Dermis blood vessel endothelial cell (primary cell): Measurements from ENCODE around the gene LAMA3. TPM values are rescaled to one million over a fixed set of nuclear protein-coding genes. Genes with fewer than 3 reads are reported as not detected.
A peak's percentile ranks its signal among the peaks of the same experiment; 100 is the strongest.

Experiments used
- DNase-seq: peaks from one replicate; pipeline ENCODE4 v3.0.0; 2010
- total RNA-seq: library from RNA; depleted of rRNA; stranded (reverse); fragments of >200 nt; gene quantifications from 2 replicates; pipeline ENCODE4 v1.2.3, GENCODE V29; 2014

Gene LAMA3
- total RNA-seq, 1 donor from 2014 or later, result 14.1 TPM

DNA sequence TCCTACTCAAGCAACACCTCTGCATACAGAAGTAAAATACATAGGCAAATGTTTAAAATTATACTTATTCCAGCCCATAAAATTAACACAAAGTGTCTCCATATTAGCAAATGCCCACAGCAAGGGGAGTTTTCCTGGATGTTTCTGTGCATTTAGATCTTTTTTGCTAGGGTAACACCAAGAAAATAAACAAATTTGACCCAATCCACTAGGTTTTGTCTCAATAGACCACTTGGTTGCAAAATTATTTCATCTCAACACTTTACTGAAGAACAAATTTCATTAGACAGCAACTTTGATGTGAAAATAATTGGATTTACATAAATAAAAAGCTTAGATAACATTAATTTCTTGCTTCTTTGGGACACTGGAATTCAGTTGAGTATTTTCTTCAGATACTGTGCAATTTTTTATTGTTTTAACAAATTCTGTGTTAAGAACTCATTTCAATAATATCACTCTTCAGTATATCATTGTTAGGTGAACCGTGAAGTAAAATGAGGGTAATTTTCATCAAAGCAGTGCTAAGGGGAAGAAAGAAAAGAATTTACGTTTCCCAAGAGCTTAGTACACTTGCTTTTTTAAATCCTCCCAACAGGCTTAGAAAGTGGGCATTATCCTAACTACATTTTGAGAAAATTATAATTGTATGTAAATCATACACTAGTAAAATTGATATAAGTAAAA is 191.8 kb downstream of the LAMA3 start:
- DNase-seq, result no peak

DNA sequence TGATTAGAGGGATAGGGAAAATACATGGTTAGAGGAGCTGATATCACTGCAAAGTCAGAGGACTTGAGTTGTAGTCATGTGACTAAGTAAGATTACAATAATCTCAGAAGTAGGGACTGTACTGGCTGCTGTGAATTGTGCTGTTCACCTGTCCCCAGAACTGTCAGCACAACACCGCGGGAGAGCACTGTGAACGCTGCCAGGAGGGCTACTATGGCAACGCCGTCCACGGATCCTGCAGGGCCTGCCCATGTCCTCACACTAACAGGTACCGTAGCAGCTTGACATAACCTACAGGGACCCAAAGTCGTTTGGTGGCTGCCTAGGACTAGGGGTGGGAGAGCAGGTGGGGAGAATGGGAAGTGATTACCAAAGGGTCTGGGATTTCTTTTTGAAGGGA is 192.5 kb downstream of the LAMA3 start:
- DNase-seq, result no peak

DNA sequence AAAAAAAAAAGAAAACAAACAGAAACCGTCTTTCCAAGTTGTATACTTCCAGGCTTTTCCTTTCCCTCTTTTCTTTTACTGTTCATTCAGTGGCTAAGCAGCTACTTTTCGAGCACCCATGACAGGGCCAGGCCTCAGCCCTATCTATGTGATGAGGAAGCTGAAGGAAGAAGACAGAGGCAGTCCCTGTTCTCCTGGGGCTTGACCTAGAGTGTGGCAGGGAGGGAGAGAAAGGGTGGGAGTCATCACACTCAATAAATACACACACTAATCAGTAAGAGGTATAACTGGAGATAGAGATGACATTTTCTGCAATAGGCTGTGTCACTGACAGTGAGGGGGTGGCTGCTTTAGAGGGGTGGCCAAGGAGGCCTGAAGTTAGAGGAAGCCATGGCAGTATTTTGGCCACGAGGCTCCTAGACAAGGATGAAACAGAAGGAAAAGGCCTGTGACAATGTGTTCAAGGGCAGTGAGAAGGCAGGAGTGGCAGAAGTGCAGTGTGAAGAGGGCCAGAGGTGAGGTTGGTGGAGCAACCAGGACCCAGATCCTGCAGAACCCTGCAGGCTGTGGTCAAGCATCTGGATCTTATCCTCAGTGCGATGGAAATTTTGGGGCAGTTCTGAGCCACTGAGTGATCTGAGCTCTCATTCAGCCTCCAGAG is 193.5 kb downstream of the LAMA3 start:
- DNase-seq, result no peak

DNA sequence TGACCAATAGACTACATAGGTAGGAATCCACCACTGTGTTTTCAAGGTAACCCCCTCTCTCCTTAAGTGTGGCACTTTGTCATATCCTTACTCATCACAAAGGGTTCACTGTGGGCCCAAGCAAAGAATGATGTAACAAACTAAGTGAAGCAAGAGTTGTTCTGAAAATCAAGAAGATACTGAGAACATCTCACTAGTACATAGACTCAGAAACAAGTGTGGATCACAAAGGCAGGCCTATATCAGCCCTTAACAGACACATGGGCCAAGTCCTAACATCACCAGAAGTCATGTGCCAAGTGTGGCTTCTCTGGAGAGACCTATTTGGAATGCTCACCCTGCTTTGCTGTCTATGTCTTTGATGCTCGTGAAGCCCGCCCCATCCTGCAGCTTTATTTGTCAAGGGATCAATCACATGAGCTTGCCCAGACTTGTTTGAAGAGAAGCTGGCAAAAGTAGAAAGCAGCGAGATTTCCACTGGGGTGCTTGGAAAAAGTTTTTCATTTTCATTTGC is 194.1 kb downstream of the LAMA3 start:
- no peak for DNase-seq

DNA sequence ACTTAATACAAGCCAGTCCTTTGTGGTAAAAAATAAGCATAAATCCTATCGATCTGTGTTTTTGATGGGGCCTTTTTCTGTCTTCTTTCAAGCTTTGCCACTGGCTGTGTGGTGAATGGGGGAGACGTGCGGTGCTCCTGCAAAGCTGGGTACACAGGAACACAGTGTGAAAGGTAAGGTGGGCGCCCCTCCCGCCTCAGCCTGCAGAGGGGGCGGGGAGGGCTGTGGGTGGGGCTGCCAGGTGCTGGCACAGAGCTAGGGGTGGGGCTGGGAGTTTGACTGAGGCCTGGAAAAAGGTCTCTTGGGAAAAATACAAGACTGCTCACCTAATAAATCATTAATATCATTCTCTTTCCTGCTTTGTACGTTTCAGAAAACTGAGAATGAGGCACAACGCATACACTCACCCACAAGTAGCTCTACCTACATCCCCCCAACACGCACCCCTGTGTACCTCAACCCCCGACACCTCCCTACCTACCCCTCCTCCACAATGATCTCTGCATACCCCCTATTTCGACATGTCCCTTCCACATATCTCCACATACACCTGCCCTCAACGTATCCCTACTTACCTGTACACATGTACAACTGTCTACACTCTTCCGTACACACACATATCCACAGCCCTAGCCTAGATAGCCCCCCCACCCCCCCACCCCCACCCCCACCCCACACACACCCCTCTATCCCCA is 195.6 kb downstream of the LAMA3 start:
- DNase-seq, result no peak

DNA sequence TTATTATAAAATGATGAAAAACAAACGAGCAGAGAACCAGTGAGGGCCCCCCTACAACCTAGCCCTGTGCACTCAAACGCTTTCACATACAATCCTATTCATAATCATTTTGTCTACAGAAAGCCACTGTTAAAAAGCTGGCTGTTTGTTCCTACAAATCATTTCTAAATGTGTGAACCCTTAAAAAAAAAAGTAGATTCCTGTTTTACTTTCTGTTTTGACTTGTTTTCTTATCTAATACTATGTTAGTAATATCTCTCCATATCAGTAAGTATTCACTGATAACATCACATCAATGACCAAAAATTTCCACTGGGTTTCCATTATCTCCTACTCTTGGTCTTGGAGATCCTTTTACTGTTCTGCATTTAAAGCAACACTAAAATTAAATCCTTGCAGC is 196.5 kb downstream of the LAMA3 start:
- no peak for DNase-seq

DNA sequence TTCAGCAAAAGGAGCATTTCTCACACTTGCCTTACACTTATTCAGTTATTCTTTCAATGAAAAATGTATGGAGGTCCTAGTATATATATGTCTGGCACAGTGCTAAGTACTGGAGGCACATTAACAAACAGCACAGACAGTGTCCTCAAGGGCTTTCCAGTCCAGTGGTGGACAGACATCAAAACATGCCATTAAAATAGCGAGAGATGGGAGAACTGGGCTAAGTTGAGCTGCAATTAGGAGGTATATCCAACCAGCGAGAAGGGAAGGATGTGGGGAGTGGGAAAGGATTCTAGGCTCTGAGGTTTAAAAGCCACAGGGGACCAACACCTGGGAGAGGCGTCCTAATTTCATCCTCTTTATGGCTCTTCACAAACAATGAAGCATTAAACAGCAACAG is 197.8 kb downstream of the LAMA3 start:
- DNase-seq, result no peak

DNA sequence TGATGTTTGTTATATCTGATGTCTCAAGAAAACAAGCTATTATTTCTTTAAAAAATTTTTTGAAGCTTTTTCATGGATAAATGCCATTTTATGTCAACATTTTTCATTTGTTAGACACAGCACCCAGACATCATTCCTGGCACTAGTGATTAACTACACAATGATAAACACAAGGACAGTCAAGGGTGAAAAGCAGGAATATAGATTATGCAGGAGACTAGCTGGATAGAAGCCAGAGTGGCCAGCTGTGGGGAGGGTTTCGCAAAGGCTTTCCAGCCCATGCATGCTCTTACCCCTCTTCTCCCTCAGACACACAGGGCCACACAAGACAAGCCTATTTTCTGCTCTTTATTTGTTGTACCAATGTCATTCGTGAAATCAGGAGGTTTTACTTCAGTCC is 198.2 kb downstream of the LAMA3 start:
- DNase-seq, result no peak

DNA sequence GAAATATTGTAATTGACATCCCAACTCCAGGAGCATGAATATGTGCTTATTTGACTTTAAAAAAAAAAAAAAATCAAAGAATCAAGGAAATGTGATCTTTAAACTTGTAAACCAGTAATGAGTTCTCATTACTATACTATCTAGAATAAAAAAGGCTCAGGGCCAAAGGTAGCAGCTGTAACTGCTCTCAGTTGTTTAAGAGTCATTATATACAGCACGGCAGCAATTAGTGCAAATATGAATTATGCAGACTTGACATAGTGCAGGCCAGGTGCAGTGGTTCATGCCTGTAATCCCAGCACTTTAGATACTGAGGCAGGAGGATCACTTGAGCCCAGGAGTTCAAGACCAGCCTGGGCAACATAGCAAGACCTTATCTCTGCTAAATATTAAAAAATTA is 199.6 kb downstream of the LAMA3 start:
- DNase-seq, result no peak

DNA sequence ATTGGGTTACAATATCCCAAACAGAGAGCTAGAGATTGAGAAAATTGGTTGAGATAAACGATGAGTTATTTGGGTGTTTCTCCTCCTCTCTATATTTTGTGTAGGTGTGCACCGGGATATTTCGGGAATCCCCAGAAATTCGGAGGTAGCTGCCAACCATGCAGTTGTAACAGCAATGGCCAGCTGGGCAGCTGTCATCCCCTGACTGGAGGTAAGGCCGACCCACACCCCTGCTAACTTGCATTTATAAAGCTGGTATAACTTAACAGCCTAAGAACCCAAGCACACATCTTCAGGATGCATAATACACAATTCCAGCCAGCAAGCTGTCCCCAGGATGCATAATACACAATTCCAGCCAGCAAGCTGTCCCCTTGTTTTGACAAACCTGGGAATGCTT is 200.7 kb downstream of the LAMA3 start:
- DNase-seq, result no peak

DNA sequence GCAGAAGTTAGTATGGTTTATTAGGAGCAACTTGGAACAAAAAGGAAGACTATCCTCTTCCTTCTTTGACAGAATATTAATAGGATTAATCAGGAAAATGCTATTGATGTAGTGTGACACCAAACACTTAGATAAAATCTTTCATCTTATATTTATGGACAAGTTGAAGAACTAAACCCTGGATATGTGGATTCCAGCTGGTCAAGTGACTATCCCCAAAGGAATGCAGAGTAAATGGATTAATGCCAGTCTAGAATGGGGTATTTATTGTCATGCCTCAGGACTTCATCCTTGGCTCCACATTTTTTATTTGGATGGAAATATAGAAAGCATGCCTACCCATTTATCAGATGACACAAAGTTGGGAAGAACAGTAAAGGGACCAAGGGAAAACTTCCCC is 201.3 kb downstream of the LAMA3 start:
- DNase-seq, result no peak

DNA sequence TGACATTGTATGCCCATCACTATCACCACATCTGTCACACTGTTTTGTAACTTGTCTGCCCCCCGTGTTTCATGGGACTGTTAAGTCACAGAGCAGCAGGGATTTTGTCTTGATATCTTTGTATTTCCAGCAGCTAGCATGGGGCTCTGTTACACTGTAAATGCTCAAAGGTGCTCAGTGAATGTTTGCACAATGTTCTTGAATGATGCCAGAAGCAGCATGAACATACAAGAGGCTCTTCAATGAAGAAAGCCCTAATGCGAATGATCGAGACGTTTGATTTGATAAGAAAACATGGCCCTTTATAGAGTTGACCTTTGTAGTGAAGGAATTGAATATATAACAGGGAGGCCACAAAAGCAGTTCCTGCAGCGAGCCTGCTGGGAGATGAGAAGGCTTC is 204.4 kb downstream of the LAMA3 start:
- DNase-seq, result no peak

DNA sequence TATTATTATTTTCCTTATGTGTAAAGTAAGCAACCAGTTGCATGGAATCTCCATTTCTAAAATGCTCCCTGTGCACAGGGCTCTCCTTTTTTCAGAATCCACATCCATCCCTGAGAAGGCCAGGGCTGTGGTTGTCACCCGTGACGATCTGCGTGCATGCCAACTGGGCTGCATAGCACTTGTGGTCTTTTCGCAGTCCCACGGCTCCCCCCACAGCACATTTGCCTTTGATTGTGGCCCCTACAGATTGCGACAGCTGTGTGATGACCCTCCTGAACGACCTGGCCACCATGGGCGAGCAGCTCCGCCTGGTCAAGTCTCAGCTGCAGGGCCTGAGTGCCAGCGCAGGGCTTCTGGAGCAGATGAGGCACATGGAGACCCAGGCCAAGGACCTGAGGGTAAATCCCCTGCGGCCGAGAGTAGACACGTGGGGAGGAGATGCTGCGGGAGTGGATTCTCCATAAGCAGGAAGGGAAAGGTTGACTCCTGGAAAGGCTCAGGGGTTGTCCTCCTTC is 205.5 kb downstream of the LAMA3 start:
- DNase-seq, result no peak

DNA sequence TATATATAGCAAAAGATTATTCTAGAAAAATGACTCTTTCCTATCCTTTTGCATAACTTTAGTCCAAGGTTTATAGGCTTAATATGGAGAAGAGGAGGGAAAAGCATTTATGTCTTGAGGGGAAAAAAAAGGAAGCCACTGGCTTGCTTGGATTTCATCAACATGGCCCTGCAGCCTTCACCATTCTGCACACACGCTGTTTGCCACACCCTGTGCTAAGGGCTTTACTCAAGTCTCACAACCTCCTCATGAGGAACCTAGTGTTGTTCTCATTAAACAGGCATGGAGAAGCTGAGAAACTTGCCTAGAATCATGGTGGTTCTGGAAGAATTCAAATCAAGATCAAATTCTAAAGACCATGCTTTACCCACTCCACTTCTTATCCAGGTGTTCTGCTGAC is 208.0 kb downstream of the LAMA3 start:
- no peak for DNase-seq

DNA sequence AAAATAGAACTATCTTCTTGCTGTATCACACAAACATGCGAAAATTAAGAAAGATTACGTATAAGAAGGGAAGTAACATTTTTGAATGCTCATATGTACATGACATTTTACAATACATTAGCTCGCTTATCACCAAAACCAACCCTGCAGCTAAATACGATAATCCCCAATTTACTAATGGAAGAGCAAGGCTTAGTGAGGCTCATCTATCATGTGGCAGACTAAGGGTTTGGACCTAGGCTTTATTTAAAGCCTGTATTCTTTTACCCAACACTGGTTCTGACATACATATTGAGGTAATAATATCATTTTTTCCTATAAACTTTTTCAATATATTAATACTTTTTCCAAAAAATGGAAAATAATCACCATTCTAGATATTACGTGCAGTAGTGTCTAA is 208.5 kb downstream of the LAMA3 start:
- DNase-seq, result no peak

DNA sequence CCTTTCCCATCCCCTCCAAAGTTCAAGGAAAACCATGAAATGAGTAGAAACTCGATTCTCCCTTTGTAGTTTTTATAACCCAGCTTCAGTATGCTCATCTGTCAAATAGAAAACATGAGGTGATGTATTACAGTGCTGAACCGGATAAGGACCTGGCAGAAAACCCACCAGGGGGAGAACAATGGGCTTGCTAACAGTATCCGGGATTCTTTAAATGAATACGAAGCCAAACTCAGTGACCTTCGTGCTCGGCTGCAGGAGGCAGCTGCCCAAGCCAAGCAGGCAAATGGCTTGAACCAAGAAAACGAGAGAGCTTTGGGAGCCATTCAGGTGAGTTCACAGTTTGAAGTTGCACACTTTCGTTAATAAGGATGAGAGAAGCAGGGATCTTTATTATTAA is 211.7 kb downstream of the LAMA3 start:
- DNase-seq, result peak; percentile 93

DNA sequence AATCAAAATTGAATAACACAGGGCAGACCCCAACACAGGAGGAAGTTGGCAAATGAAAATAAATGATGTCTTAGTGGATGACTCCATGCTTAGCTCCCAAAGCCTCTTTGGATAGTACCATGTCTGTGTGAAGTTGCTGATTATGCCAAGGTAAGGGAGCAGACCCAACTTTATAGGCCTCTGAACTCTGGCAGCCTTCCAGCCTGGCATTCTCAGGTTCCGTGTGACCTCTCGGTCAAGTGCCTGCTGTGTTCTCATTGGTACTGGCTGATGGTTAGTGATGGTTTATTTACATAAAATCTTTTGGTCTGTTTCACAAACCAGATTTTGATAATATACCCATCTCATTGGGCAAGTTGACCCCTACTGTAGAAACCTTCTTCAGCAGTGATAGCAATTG is 213.1 kb downstream of the LAMA3 start:
- DNase-seq, result no peak

DNA sequence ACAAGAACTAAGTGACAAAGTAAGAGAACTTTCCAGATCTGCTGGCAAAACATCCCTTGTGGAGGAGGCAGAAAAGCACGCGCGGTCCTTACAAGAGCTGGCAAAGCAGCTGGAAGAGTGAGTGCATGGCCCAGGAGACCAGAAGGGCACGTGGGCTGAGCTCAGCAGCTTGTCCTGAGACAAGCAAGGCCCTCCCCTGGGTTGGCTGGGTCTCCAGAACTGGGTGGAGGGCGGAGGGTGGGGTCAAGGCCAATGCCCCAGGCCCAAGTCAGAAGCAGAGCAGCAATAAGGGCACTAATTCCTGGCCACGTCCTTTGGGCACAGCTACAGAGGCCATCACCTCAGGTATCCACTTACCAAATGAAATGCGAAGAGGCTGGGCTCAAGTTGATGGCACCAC is 214.7 kb downstream of the LAMA3 start:
- DNase-seq, result no peak

DNA sequence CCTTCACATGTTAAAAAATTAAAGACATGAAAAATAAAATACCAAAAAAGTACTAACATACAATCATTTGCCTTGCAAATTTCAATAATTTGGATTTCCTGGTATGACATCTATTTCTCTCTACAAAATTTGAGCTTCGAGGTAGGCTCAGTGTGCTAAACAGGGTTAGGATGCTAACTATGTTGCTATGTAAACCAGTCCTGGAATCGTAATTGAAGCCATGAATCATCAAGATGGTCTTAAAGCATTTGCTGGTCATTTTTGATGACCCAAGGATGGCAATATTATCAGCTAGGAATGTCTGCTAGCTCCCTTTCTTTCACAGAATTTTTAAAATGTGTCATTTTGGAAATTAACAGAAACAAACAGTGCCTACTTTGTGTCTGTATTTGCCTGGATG is 217.4 kb downstream of the LAMA3 start:
- no peak for DNase-seq

DNA sequence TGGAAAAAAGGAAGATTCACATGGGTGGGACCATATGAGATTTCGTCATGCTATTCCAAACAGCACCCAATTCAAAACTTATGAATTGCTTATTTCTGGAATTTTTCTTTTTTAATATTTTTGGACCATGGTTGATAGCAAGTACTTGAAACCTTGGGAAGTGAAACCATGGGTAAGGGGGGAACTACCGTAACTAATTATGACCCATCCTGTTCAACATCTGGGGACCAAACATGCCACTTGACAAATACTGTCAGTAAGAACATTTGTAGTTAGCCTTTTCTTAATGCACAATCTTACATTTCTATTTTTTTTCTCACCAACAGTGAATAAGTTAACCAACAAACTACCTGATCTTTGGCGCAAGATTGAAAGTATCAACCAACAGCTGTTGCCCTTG is 219.6 kb downstream of the LAMA3 start:
- DNase-seq, result no peak

DNA sequence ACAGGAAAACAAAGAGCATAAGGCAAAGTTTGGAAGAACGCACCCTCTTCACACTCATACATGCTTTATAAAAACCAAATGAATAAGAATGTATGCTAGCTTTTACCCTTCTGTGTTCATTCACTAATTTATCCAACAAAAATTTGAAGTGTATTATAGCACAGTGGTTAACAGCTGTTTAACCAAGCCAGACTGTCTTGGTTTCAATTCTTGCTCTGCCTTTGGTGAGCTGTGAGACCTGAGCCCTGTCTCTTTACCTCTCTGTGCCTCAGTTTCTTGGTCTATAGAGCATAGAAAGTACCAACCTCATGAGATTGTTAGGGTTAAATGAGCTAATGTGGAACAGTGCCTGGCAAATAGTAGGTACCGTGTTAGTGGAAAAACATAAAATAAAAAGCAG is 220.8 kb downstream of the LAMA3 start:
- DNase-seq, result no peak

DNA sequence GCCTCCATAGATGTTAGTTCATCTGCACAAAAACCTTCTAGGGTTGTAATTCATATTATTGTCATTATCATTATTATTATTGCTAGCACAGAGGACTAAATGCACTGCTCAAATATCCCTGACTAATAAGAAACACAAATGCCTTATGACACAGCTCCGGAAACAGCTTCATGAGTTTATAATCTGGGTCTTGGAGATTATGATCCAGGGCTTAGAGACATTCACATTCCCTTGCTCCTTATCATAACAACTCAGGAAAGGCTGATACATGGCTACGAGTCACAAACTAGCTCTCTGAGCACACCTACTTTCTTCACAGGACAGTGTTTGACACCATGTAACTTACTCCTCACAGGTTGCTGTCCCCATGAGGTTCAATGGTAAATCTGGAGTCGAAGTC is 223.1 kb downstream of the LAMA3 start:
- DNase-seq, result peak; percentile 53

DNA sequence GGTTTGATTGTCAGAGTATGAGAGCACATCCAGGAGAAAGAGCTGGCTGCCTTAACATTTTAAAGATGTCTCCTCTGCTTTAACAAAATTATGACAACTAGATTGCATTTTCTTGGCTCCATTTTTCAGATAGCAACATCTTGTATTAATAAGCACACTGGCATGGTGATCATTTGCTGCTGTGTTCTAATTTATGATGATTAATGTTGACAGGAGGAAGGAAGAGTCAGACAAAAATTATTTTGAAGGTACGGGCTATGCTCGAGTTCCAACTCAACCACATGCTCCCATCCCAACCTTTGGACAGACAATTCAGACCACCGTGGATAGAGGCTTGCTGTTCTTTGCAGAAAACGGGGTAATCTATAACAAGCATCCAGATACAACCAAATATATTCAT is 227.1 kb downstream of the LAMA3 start:
- DNase-seq, result no peak
